HepG2 (cell line): ENCODE results near the gene MAN2B2. TPM values are rescaled to one million over a fixed set of nuclear protein-coding genes. Genes with fewer than 3 reads are reported as not detected.

Experiments
- AGO2 ChIP-seq: fragments of 200-400 bp; formaldehyde crosslinking; optimal IDR thresholded peaks from 2 replicates; pipeline ENCODE3; 2017; ENCODE audit warnings: mild to moderate bottlenecking, low read depth, low read length, moderate library complexity
- ARNT2 ChIP-seq: sonication (generic); formaldehyde crosslinking; IDR thresholded peaks from 2 replicates; pipeline ENCODE4 v1.8.0; 2022; ENCODE audit warnings: mild to moderate bottlenecking, low read depth, missing genetic modification reagents, moderate library complexity
- ATF7-NPFF ChIP-seq: sonication (generic); formaldehyde crosslinking; IDR thresholded peaks from 2 replicates; pipeline ENCODE4 v1.8.1; 2023; ENCODE audit warnings: mild to moderate bottlenecking, low read depth, missing genetic modification reagents, moderate library complexity
- FOXA3 ChIP-seq: IDR thresholded peaks from 2 replicates; pipeline ENCODE4 v1.6.1; 2016; ENCODE audit warnings: missing genetic modification reagents, missing compliant biosample characterization
- FOXO1 ChIP-seq: sonication (generic); formaldehyde crosslinking; IDR thresholded peaks from 2 replicates; pipeline ENCODE4 v1.4.0; 2020; ENCODE audit warnings: missing genetic modification reagents
- IKZF5 ChIP-seq: IDR thresholded peaks from 2 replicates; pipeline ENCODE4 v1.6.1; 2018; ENCODE audit warnings: missing genetic modification reagents, mild to moderate bottlenecking, missing compliant biosample characterization
- MAFF ChIP-seq: IDR thresholded peaks from 2 replicates; pipeline ENCODE4 v1.6.1; 2011; ENCODE audit warnings: low read depth, low read length, improper control_type of control experiment
- MTERF4 ChIP-seq: sonication (generic); formaldehyde crosslinking; IDR thresholded peaks from 2 replicates; pipeline ENCODE4 v1.8.0; 2023; ENCODE audit warnings: mild to moderate bottlenecking, missing genetic modification reagents
- NRL ChIP-seq: sonication (generic); formaldehyde crosslinking; IDR thresholded peaks from 2 replicates; pipeline ENCODE4 v1.5.0; 2020; ENCODE audit warnings: missing genetic modification reagents, mild to moderate bottlenecking, moderate library complexity, borderline replicate concordance
- POGK ChIP-seq: sonication (generic); formaldehyde crosslinking; conservative IDR thresholded peaks from 2 replicates; pipeline ENCODE4 v1.8.0; 2022; ENCODE audit warnings: mild to moderate bottlenecking, moderate library complexity, missing genetic modification reagents
- TBX2 ChIP-seq: sonication (generic); formaldehyde crosslinking; IDR thresholded peaks from 2 replicates; pipeline ENCODE4 v1.5.0; 2020; ENCODE audit warnings: missing genetic modification reagents, mild to moderate bottlenecking, borderline replicate concordance
- ZMYM3 ChIP-seq: sonication (generic); formaldehyde crosslinking; IDR thresholded peaks from 2 replicates; pipeline ENCODE4 v1.5.1; 2020; ENCODE audit warnings: mild to moderate bottlenecking, missing genetic modification reagents
- ZNF251 ChIP-seq: sonication (generic); formaldehyde crosslinking; IDR thresholded peaks from 2 replicates; pipeline ENCODE4 v1.9.0; 2021; ENCODE audit warnings: mild to moderate bottlenecking, missing genetic modification reagents
- ZNF274 ChIP-seq: sonication (generic); formaldehyde crosslinking; IDR thresholded peaks from 2 replicates; pipeline ENCODE4 v1.5.1; 2020; ENCODE audit warnings: mild to moderate bottlenecking, missing genetic modification reagents
- ZNF468 ChIP-seq: sonication (generic); formaldehyde crosslinking; IDR thresholded peaks from 2 replicates; pipeline ENCODE4 v1.8.0; 2022; ENCODE audit warnings: mild to moderate bottlenecking, moderate library complexity, missing genetic modification reagents
- ZNF572 ChIP-seq: sonication (generic); formaldehyde crosslinking; IDR thresholded peaks from 2 replicates; pipeline ENCODE4 v1.5.1; 2020; ENCODE audit warnings: mild to moderate bottlenecking, missing genetic modification reagents
- ZNF7 ChIP-seq: IDR thresholded peaks from 2 replicates; pipeline ENCODE4 v1.6.1; 2016; ENCODE audit warnings: missing biosample characterization, missing genetic modification reagents
- ZNF746 ChIP-seq: sonication (generic); formaldehyde crosslinking; IDR thresholded peaks from 2 replicates; pipeline ENCODE4 v1.8.0; 2022; ENCODE audit warnings: mild to moderate bottlenecking, missing genetic modification reagents
- polyA plus RNA-seq, 8 experiments: library from polyadenylated mRNA; depleted of rRNA in 3 of 8; stranded (reverse) in 7 of 8; unstranded in 1 of 8; fragments of >200 nt; fragmentation: Illumina TruSeq in 4 of 8; extraction: Trizol in 4 of 8; gene quantifications; 2 replicates each; pipeline versions ENCODE4 v1.2.1 to v1.2.3, GENCODE V29; 2011 to 2016; ENCODE audit warnings: low read depth in 4 of 8, missing spikeins in 1 of 8, mixed read lengths in 1 of 8; ENCODE audit not compliant: insufficient read depth in 1 of 8
- total RNA-seq, 5 experiments: library from RNA; depleted of rRNA; stranded (reverse); fragments of >200 nt; fragmentation: Illumina TruSeq; extraction: Trizol; gene quantifications; 2 replicates each; pipeline ENCODE4 v1.2.3, GENCODE V29; 2016; ENCODE audit warnings: low read depth in 1 of 5
- TF ChIP-seq, protein P1 (sequence below): sonication (generic); IDR thresholded peaks from 2 replicates; pipeline ENCODE4 v1.6.1; 2016; ENCODE audit warnings: low read depth, borderline replicate concordance

Gene MAN2B2
- total and polyA plus RNA-seq, 2 of the 13 experiments (the other 11 are each of a cell fraction or from before 2014, with no cell fraction given) = 4.8 to 5.4 TPM

DNA sequence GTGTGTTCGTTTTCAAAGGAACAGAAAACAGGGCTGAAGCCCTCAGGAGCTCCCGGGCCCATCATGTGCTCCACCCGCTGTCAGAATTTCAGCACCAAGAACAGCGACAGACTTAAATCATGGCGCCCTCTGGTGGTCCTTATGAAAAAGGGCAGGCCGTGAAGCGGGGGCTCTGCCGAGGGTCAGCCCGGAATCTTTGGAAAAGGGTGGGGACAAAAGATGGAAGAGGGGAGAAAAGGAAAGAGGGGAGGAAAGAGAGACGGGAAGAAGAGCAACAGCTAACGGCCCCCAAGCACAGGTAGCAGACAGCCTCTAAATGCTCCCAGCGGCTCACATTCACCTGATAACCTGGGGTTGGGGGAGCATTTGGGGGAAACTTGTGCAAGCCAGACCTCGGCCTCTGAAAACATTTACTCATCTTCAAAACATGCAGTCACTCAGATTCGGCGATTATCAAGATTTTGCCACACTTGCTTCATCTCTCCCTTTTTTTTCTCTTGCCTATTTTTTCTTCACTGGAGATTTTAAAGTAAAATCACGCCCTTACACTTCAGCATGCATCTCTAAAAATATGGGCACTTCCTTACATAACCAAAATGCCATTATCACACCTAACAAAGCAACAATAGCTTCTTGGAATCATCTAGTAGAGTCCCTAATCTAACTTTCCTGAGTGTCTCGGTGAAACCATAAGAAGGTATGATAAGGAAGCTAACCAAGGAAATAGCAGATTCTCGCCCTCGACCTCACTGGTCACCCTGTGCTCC lies 28.1 kb upstream of the MAN2B2 start (continued):
- TF ChIP-seq MTERF4 (no peak), ZNF251 (no peak; the same call in 1 of the 2 replicates), FOXA3 (CRISPR knock-in tag) (peak; percentile 26; the same call in 1 of the 2 replicates), ZNF572 (no peak), ARNT2 (CRISPR knock-in tag) (peak; percentile 90), IKZF5 (CRISPR knock-in tag) (peak; percentile 84), MAFF (no peak), TBX2 (0 out of 2 replicates have a peak, but pooled peaks have one; percentile 23), ZNF468 (no peak), ZNF746 (CRISPR knock-in tag) (0 out of 2 replicates have a peak, but pooled peaks have one; percentile 40), ZNF7 (CRISPR knock-in tag) (peak; percentile 41; the same call in 1 of the 2 replicates), ZMYM3 (CRISPR knock-in tag) (no peak), NRL (CRISPR knock-in tag) (peak; percentile 35; the same call in 1 of the 2 replicates), FOXO1 (CRISPR knock-in tag) (peak; percentile 45; the same call in 1 of the 2 replicates), ATF7-NPFF (CRISPR knock-in tag) (peak; percentile 76), AGO2 (no peak), POGK (peak; percentile 92), ZNF274 (CRISPR knock-in tag) (no peak; the same call in 1 of the 2 replicates)
- TF ChIP-seq, protein P1, sequence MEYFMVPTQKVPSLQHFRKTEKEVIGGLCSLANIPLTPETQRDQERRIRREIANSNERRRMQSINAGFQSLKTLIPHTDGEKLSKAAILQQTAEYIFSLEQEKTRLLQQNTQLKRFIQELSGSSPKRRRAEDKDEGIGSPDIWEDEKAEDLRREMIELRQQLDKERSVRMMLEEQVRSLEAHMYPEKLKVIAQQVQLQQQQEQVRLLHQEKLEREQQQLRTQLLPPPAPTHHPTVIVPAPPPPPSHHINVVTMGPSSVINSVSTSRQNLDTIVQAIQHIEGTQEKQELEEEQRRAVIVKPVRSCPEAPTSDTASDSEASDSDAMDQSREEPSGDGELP = peak; percentile 14; the same call in 1 of the 2 replicates
